A673 (cell line): ENCODE data around the gene U2SURP. TPM values are rescaled to one million over a fixed set of nuclear protein-coding genes. Genes with fewer than 3 reads are reported as not detected.

Source experiments
- BruUV-seq: library from RNA; stranded (reverse); fragments of 400-500 nt; replicated peaks from 2 replicates; lab custom pipeline; 2021; lab: Mats Ljungman, UMichigan
- CTCF ChIA-PET: fragments of 300-600 bp; sonication (Branson Sonifier 250); formaldehyde crosslinking; loops from one replicate; lab custom pipeline; 2022; ENCODE audit warnings: antibody characterized with exemption; lab: Charles Lee
- POLR2A ChIA-PET: fragments of 300-600 bp; sonication (Branson Sonifier 250); formaldehyde crosslinking; loops from one replicate; lab custom pipeline; 2022; ENCODE audit warnings: antibody characterized with exemption; ENCODE audit not compliant: low non-redundant PET; lab: Charles Lee
- DNase-seq: peaks from one replicate; pipeline ENCODE4 v3.0.0-alpha.2; 2015; ENCODE audit warnings: low spot score
- H3K27ac ChIP-seq: fragments of 200-600 bp; sonication (generic); 2 replicates; pipeline ENCODE4 v1.5.1; 2016; ENCODE audit warnings: mixed run types, low read depth, mild to moderate bottlenecking, mixed read lengths, antibody characterized with exemption, low read length; ENCODE audit not compliant: poor library complexity, severe bottlenecking
- H3K27me3 ChIP-seq: fragments of 200-600 bp; sonication (generic); replicated peaks from 2 replicates; pipeline ENCODE4 v1.6.1; 2017; ENCODE audit warnings: mixed run types, low read depth, mild to moderate bottlenecking, mixed read lengths, antibody characterized with exemption, low read length; ENCODE audit not compliant: insufficient read depth, poor library complexity
- H3K36me3 ChIP-seq: fragments of 200-600 bp; sonication (generic); 2 replicates; pipeline ENCODE4 v1.6.1; 2016; ENCODE audit warnings: mixed run types, mild to moderate bottlenecking, mixed read lengths, antibody characterized with exemption, low read length; ENCODE audit not compliant: insufficient read depth, poor library complexity, severe bottlenecking
- H3K4me1 ChIP-seq: fragments of 200-600 bp; sonication (generic); 2 replicates; pipeline ENCODE4 v1.6.1; 2017; ENCODE audit warnings: mixed run types, mild to moderate bottlenecking, mixed read lengths, antibody characterized with exemption, low read length; ENCODE audit not compliant: insufficient read depth, poor library complexity, severe bottlenecking
- H3K4me3 ChIP-seq: fragments of 200-600 bp; sonication (generic); 2 replicates; pipeline ENCODE4 v1.5.1; 2016; ENCODE audit warnings: low read depth, mixed run types, mild to moderate bottlenecking, mixed read lengths, low read length; ENCODE audit not compliant: poor library complexity, severe bottlenecking
- H3K9me3 ChIP-seq: fragments of 200-600 bp; sonication (generic); 2 replicates; pipeline ENCODE4 v1.6.1; 2016; ENCODE audit warnings: mixed run types, low read depth, mild to moderate bottlenecking, mixed read lengths, antibody characterized with exemption, low read length; ENCODE audit not compliant: poor library complexity, severe bottlenecking
- EZH2 ChIP-seq: fragments of 200-600 bp; sonication (generic); IDR thresholded peaks from 2 replicates; pipeline ENCODE4 v1.6.1; 2017; ENCODE audit warnings: borderline replicate concordance, low read depth, mild to moderate bottlenecking, mixed read lengths, antibody characterized with exemption, low read length; ENCODE audit not compliant: poor library complexity, severe bottlenecking
- intact Hi-C: fragments of 100-400 bp; cut with micrococcal nuclease; formaldehyde crosslinking; loops from one replicate; pipeline ENCODE4 v1.10.0; 2022; ENCODE audit not compliant: unreplicated experiment
- total RNA-seq: library from RNA; stranded (reverse); gene quantifications from 2 replicates; pipeline ENCODE4 v1.2.3, GENCODE V29; 2021
- TF ChIP-seq, protein P1 (sequence below): fragments of 300-800, 200-600 bp; sonication (generic); conservative IDR thresholded peaks from 2 replicates; pipeline ENCODE4 v1.5.1; 2017; ENCODE audit warnings: low read depth, mild to moderate bottlenecking, antibody characterized with exemption, low read length, moderate library complexity, mixed read lengths

The U2SURP gene
- total RNA-seq, 1 experiment from 2014 or later = 165 TPM

DNA sequence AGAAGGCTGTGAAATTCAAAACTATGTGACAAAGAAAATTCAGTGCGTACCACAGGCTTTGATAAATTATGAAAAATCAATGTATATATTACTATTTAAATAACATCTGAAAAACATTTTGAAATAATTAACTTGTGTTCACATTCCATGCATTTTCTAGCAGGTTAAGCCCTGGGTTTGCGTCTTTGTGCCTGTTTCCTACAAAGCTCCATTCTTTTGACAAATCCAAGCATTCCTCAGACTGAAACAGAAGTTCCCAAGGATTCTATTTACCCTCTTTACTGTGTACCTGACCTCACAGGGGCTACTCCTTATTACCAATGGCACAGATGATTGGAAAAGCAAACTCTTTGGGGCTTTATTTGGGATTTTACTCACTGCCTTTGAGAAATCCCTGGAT, 39.8 kb upstream of the U2SURP start:
- no peaks in the 10 kb centered on the region for H3K9me3 ChIP-seq
- ChIA-PET CTCF (no interaction called here), POLR2A (no interaction called here)
- DNase-seq = no peak
- H3K4me3 ChIP-seq = no peak overlapping the region
- intact Hi-C loops = no loop called here
- TF ChIP-seq EZH2 = no peak
- TF ChIP-seq, protein P1, sequence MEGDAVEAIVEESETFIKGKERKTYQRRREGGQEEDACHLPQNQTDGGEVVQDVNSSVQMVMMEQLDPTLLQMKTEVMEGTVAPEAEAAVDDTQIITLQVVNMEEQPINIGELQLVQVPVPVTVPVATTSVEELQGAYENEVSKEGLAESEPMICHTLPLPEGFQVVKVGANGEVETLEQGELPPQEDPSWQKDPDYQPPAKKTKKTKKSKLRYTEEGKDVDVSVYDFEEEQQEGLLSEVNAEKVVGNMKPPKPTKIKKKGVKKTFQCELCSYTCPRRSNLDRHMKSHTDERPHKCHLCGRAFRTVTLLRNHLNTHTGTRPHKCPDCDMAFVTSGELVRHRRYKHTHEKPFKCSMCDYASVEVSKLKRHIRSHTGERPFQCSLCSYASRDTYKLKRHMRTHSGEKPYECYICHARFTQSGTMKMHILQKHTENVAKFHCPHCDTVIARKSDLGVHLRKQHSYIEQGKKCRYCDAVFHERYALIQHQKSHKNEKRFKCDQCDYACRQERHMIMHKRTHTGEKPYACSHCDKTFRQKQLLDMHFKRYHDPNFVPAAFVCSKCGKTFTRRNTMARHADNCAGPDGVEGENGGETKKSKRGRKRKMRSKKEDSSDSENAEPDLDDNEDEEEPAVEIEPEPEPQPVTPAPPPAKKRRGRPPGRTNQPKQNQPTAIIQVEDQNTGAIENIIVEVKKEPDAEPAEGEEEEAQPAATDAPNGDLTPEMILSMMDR = no peak
- H3K27me3 ChIP-seq = peaks cover 70% of the 10 kb centered on the region
- H3K36me3 ChIP-seq = no peaks in the 10 kb centered on the region
- H3K27ac ChIP-seq = no peak overlapping the region
- peaks cover 3% of the 10 kb centered on the region for H3K4me1 ChIP-seq
- no TSS peak for BruUV-seq

DNA sequence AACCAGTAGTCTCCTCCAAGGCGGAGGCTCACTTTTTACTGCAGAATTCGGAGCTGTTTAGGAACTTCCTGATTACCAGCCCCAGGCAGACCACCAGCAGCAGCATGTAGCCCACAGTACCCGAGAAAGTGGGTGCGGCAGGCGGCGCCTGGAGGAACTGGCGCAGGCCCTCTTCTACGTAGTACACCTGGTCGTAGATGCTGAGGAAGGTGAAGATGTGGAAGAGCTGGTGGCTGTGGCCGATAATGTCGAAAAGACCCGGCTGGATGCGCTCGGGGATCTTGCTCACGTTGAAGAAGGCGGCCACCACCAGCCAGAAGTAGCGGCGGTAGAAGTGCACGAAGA, 39.2 kb upstream of the U2SURP start:
- BruUV-seq = no TSS peak
- H3K4me1 ChIP-seq = peaks cover 3% of the 10 kb centered on the region
- no peak overlapping the region for H3K27ac ChIP-seq
- H3K4me3 ChIP-seq = no peak overlapping the region
- peaks cover 68% of the 10 kb centered on the region for H3K27me3 ChIP-seq
- intact Hi-C loops = no loop called here
- TF ChIP-seq, protein P1 = no peak
- TF ChIP-seq EZH2 = no peak
- ChIA-PET POLR2A (no interaction called here), CTCF (interaction anchor here (0.9 kb wide), 1 partner anchor 134 kb away, joined by 4 read pairs; no protein-coding TSS in a partner anchor)
- DNase-seq = no peak
- H3K9me3 ChIP-seq = no peaks in the 10 kb centered on the region
- H3K36me3 ChIP-seq = no peaks in the 10 kb centered on the region

- ChIA-PET CTCF (interaction anchor here (0.9 kb wide), 1 partner anchor 134 kb away, joined by 4 read pairs; no protein-coding TSS in a partner anchor), POLR2A (no interaction called here)
- TF ChIP-seq, protein P1 = no peak
- no peak for TF ChIP-seq EZH2
- intact Hi-C loops = no loop called here
- Histone ChIP-seq H3K4me3 (peak overlapping the region; percentile 60), H3K9me3 (no peaks in the 10 kb centered on the region), H3K36me3 (no peaks in the 10 kb centered on the region), H3K27me3 (peaks cover 63% of the 10 kb centered on the region), H3K4me1 (peaks cover 3% of the 10 kb centered on the region), H3K27ac (no peak overlapping the region)
- no peak for DNase-seq
- BruUV-seq = no TSS peak
These were observed 38.7 kb upstream of the U2SURP start for GRCh38 chr3:142962520-142963233.
